ENCODE results near the gene COX10.
A peak's percentile ranks its signal among the peaks of the same experiment; 100 is the strongest.

The COX10 gene

DNA sequence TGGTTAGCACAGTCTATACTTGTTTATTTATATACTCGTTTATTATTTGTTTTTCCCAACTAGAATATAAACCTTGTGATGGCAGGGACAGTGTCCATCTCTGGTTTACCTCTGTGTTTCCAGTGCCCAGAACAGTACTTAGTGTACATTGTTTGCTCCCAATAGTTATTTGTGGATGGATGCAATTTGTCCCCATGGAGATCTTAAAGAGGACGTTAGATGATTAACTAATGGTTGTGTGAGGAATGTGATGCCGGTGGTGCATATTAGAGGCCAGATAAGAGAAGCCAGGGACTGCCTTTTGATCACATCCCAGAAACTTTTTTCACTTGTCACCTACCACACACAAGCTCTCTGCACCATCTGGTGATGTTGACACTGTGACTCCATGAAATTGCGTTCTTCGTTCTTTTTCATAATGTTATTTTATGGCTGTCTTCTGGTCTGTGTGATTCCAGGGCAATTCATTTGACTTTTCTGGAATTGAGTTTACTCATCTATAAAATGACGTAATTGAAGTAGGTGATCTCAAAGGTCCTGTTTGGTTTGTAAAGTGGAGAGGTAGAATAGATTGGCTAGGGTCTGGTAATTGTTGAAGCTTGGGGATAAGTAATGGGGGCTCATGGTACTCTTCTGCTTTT lies 1.2 kb downstream of the COX10 start:
- no peak for DNase-seq (ENCODE audit: low read depth in 2 of 2)

DNA sequence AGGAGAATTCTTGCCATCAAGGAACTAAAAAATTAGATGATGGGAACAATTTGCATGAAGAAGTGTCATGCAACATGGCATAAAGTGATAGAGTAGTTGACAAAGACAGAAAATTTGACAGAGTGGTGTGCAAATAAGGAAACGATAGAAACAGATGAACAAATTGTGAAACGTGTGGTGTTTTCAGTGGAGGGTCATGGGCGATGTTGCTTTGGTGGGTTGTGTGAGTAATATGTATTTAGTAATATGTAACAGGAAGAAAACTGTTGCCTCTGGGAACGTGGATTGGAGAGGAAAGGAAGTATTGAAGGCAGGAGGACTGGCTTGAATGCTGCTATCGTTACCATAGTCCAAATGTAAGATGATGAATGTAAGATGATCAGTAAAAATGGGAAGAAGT lies 3.6 kb downstream of the COX10 start:
- no peak for DNase-seq (ENCODE audit: low read depth in 2 of 2)

DNA sequence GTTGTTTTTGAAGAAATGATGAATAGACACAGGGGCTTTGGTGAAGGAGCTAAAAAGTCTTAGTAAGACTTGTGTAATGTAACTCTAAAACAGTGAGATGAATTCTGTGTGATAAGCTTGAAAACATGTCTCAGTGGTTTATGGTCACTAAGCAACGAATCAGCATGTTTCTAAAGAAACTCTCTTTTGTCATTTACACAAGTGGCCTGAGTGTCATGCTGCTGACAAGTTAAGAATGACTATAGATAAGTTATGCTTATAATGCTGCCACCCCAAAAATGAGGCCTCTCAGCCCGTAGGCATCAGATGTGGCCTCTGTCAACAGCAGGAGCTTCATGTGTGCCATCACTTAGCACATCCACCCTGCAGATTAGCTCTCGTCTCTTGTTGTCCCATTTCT lies 8.7 kb downstream of the COX10 start:
- DNase-seq (ENCODE audit: low read depth in 2 of 2), result no peak

DNA sequence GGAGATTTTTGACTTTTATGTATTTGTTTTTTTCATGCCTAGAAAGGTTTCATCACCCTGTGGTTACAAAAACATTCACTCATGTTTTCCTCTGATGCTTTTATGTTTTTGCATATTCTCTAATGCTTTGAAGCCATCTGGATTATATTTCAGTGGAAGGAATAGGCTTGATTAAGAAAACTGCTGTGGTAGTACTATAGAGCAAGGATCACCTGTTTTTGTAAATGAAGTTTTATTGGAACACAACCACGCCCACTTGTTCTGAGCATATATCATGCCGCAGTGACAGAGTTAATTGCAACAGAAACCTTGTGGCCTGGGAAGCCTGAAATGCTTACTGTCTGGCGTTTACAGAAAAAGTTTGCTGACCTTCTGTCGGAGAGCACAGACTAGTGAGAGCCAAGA lies 11.5 kb downstream of the COX10 start:
- no peak for DNase-seq (ENCODE audit: low read depth in 2 of 2)

GRCh38 chr17:14082848-14083247 lies 13.5 kb downstream of the COX10 start:
- DNase-seq (ENCODE audit: low read depth in 2 of 2), result no peak

GRCh38 chr17:14084955-14085354 lies 15.7 kb downstream of the COX10 start:
- DNase-seq (ENCODE audit: low read depth in 2 of 2), result no peak

DNA sequence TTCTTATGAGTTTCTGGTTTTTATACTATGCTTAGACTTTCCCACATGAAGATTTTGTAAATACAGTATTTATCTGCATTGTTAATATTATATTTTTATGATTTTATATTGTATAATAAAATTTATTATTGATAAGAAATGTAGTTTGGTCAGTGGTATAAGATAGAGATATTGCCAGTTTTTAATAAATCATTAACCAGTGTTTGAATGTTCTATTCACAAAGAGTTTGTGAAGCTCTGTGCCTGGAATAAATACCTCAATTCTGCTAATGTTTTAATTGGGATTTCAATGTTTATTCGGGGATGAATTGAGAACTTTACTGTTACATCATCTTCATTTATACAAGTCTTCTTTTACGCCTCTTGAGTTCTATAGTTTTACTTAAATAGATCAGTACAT lies 16.9 kb downstream of the COX10 start:
- no peak for DNase-seq (ENCODE audit: low read depth in 2 of 2)

DNA sequence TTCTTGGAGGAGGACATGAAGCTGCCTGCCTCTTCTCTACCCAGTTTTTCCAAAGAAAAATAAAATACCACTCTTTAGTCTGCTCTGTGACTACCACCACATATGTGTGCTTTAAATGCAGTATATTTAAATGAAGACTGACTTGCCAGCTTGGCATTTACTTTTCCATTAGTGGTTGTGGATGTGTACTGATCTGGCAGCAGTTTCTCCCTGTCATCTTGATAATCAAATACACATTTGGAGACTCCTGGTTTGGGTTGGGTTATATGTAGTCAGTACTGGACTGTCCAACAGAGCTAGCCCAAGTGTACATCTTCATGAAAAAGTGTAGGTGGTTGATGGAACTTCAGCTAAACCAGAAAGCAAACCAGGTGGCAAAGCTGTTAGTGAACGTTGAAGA lies 19.9 kb downstream of the COX10 start:
- no peak for DNase-seq (ENCODE audit: low read depth in 2 of 2)

DNA sequence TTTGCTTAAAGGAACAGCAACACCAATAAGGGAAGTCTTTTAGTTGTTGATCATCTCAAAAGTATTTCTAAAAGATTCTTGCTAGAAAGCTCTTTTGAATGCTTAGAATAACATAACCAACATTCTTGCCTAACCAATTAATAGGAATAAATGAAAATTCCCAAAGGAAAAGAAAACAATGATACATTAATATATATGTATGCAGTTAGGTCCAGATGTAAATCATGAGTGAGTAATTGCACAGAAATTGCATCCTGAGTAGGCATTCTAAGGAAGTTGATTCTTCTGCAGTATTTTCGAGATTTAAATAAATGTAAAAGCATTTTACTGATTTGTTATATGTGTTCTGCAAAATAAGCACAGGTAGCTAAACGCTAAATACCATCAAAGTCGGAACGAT lies 22.1 kb downstream of the COX10 start:
- DNase-seq (ENCODE audit: low read depth in 2 of 2), result peak; percentile 23 to 34

DNA sequence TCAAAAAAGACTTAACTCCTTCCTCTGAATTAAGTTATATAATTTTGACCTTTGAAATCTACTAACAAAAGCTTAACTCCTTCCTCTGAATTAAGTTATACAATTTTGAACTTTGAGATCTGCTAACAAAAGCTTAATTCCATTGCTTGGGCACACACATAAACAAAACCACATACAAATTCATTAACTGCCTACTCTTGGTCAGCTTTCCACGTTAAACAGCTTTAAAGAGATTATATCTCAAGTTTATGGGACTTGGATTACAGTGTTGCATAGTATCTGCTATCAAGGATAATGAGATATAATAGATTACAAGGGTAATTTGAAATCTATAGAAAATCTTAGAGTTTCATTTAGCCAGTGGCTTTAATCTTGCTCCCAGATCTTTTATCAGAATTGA lies 23.5 kb downstream of the COX10 start:
- DNase-seq (ENCODE audit: low read depth in 2 of 2), result no peak

DNA sequence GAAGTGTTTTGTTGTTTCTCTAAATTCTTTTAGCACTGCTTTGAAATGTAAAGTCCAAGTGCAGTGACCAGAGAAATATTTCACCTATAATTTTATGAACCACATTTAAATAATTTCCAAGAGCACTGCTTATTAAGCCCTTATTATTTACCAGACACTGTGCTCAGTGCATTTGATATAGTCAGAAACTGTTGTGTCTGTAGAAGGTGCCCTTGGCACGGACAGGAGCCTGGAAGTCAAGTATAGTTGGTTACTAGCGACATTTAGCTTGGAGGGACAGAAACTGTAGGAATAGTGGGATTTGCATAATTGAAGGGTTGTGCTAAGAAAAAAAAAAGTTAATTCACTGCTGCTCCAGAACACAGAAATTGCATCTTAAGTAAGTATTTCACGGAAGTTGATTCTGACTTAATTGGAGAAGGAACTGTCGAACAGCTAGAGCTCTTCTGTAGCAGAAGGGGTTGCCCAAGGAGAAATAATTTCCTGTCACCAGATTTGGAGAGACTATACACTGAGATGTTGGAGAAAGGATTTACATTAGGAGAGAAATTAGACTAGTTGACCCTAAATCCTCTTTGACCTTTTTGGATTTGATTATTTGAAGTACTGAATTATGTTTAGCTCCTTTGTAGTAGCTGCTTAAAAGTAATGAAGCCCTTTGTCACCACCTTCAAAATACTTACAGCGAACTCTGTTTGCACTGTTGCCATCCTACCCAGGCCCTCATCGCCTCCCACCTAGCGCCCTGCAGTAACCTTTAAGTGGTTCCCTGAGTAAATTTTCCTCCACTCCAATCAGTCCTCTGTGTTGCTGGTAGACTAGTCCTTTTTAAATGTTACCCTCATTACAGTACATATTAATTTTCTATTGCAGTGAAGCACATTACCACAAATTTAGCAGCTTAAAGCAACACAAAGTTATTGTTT lies 25.6 kb downstream of the COX10 start:
- no peak for DNase-seq (ENCODE audit: low read depth in 2 of 2)

GRCh38 chr17:14095631-14096030 lies 26.3 kb downstream of the COX10 start:
- DNase-seq (ENCODE audit: low read depth in 2 of 2), result no peak

DNA sequence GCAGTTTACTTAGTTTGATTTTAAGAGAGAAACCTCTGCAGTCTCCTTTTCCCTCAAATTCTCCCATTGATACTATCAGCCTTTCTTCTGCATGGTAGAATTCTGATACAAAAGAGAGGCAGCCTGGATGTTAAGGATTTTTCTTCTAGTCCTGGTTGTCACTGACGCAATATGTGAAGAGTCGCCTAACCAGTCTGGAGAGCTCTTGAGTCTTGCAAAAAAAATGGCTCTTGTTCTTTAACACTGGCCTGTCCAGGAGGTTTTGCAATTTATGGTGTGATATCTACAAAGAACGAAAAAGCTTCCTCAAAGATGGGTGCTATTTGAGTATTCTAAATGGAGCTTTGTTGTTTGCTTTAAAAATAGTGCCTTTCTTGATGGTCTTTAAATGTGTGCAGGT lies 28.9 kb downstream of the COX10 start:
- no peak for DNase-seq (ENCODE audit: low read depth in 2 of 2)

DNA sequence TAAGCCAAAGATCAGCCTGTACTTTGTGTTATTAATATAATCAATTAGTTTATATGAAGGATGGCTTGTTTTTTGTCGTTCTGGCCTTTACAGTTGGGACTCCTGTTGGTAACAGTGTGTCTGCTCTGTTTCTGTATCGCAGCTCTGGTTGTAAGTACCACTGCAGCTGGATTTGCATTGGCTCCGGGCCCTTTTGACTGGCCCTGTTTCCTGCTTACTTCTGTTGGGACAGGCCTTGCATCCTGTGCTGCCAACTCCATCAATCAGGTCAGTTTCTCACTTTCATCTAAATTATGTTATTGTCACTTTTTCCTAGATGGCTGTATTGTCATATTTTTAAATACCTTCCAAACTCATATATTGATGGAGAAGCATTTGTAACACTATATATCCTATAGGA lies 32.7 kb downstream of the COX10 start:
- DNase-seq (ENCODE audit: low read depth in 2 of 2), result no peak

- no peak for DNase-seq (ENCODE audit: low read depth in 2 of 2)
These were observed 34.5 kb downstream of the COX10 start for GRCh38 chr17:14103836-14104235.

DNA sequence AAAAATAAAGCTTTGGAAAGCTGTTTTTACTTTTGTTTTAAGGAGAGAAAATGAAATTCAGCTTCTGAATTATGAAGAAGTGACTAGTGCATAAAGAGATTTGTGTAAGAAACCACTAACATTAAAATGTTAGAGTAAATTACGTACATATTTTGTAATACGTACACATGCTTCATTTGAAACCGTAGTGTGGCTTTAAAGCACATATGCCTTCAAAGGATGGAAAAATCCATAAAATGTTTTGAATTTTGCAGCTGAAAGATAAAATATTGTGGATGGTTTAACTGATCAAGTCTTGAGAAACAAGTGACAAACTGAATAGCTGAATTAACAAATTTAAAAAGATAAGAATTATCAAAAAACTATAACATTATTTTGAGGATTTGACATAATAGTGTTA lies 35.4 kb downstream of the COX10 start:
- no peak for DNase-seq (ENCODE audit: low read depth in 2 of 2)

- no peak for DNase-seq (ENCODE audit: low read depth in 2 of 2)
These were observed 38.6 kb downstream of the COX10 start for GRCh38 chr17:14107889-14108288.

- DNase-seq (ENCODE audit: low read depth in 2 of 2), result no peak
These were observed 43.1 kb downstream of the COX10 start for GRCh38 chr17:14112407-14112806.

GRCh38 chr17:14113137-14113536 lies 43.8 kb downstream of the COX10 start:
- DNase-seq (ENCODE audit: low read depth in 2 of 2), result no peak

DNA sequence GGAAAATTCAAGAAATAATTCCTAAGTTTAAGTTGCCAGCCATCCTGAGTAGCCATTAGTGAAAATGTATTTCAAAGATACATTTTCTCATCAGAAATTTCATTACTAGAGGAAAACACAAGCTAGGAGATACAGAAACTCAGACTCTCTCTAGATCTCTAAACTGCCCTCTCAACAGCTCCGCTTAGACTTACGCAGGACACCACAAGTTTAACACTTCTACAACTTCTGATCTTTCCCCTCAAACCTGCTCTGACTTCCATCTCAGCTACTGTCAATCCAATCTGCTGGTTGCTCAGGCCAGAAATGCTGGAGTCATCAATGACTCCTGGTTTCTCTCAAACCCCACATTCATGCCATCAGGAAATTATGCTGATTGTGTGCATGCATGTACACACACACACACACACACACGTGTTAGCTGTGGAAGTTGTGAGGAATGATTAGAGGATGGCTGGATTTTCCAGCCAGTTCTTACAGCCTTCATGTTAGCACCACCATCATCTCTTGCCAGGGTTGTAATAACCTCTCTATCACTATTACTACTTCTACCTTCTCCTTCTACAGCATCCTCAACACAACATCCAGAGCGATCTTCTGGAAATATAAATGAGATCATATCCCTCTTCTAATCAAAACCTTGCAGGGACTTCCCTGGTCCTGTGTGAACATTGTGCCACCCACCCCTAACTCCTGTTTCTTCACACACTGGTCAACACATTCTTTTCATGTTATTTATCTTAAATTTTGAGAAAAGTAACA lies 47.1 kb downstream of the COX10 start:
- no peak for DNase-seq (ENCODE audit: low read depth in 2 of 2)

DNA sequence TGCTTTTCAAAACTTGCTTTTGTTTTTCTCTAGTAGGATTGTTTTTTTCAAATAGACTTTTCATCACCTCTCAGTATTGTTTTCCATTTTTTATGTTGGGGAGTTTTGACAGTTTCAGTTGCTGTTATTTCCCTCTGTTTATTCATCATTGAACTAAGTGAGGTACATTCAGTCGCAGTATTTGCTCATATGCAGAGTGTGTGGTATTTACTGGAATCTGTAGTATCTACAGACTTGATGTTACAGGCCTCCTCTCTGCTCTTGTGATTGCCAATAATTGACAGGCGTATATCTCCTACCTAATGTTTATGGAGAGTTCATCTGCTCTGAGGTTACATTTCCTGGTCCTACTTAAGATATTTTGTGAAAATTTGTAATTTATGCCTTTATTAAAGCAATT lies 49.6 kb downstream of the COX10 start:
- DNase-seq (ENCODE audit: low read depth in 2 of 2), result no peak

DNA sequence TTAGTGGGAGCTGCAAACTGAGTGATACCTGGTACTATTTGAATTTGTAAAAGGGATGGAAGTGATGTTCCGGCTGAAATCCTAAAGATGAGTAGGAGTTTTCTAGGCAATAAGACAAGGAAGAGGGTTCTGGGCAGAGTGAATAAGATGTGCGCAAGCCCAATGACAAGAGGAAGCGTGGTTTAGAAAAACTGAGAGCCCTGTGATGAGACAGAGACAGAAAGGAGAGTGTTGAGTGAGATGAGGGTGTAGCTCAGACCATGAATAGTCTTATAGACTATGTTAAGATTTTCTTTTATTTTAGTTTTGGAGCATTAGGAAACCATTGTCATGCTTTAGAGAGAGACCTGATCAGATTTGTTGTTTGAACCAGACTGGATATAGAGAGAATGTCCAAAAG lies 50.2 kb downstream of the COX10 start:
- no peak for DNase-seq (ENCODE audit: low read depth in 2 of 2)

DNA sequence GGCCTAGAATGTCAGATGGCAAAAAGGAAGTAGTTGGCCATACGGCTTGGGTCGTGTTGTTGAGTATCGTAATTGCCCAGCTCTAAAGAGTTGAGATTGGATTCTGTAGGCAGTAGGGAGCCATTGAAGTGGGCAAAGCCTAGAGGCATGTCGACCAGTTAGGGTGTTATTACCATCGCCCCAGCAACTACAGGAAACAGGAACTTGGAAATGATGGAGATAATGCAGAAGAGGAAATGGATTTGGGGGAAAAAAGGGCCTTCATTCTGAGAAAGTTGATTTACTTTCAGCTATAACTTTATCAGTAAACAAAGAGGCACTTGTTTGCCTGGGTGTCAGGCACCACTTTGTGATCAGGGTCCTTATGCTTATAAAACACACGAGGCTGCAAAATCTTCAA lies 52.6 kb downstream of the COX10 start:
- no peak for DNase-seq (ENCODE audit: low read depth in 2 of 2)
